ENCODE results near the gene CBX5. TPM values are rescaled to one million over a fixed set of nuclear protein-coding genes. Genes with fewer than 3 reads are reported as not detected.

The CBX5 gene
- total RNA-seq, 1 experiment from 2014 or later = 109 TPM

- ChIA-PET CTCF (interaction anchor here (0.6 to 3.5 kb wide), 41 partner anchors 10 to 1578 kb away, joined by 3 to 63 read pairs (median 4); partner anchors contain the start of gene COPZ1), POLR2A (interaction anchor here (0.6 to 1.3 kb wide), 9 partner anchors 9 to 110 kb away, joined by 3 to 13 read pairs (median 4); partner anchors contain the start of genes CBX5 and HNRNPA1)
- intact Hi-C loops (cut with micrococcal nuclease) = loop anchor here (1.0 kb wide), 2 partner anchors 27 to 73 kb away; no protein-coding TSS in a partner anchor
- Mint-ChIP-seq H3K27ac (ENCODE audit: low read depth, unreplicated experiment) (peak overlapping the region; percentile 69), H3K4me1 (ENCODE audit: insufficient read depth, unreplicated experiment) (no peaks in the 10 kb centered on the region), H3K36me3 (ENCODE audit: insufficient read depth, unreplicated experiment) (peaks cover 83% of the 10 kb centered on the region), H3K9me3 (ENCODE audit: unreplicated experiment) (no peaks in the 10 kb centered on the region), H3K27me3 (ENCODE audit: insufficient read depth, unreplicated experiment) (no peaks in the 10 kb centered on the region), H3K4me3 (ENCODE audit: unreplicated experiment) (no peak overlapping the region)
- BruUV-seq (replicated peaks) = TSS peak; percentile 13
- peak; percentile 58 for DNase-seq (ENCODE audit: unreplicated experiment)
- TF ChIP-seq CTCF (IDR thresholded peaks at IDR 0.05; ENCODE audit: unreplicated experiment) = peak; percentile 68
Observed at GRCh38 chr12:54251667-54252284, 28.1 kb downstream of the CBX5 start.

DNA sequence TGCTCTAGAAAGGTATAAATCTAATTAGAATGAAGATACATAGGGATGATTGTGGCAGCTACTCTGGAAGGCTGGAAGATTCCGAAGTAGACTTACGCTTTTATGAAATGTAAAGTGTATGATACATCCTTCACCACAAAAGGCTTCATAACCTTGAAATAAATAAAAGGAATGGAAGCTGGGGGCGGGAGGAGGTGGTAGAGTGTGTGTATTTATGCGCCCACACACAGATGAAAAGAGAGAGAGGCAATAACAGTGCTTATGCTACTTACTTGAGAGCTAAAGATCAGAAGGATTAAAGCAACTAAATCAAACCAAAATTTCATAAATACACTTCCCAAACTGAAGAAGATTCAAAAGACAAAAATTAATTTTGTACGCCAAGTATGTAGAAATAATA lies 30.4 kb downstream of the CBX5 start:
- TF ChIP-seq CTCF (IDR thresholded peaks at IDR 0.05; ENCODE audit: unreplicated experiment) = no peak
- Mint-ChIP-seq H3K4me3 (ENCODE audit: unreplicated experiment) (no peak overlapping the region), H3K36me3 (ENCODE audit: insufficient read depth, unreplicated experiment) (peaks cover 75% of the 10 kb centered on the region), H3K9me3 (ENCODE audit: unreplicated experiment) (no peaks in the 10 kb centered on the region), H3K27me3 (ENCODE audit: insufficient read depth, unreplicated experiment) (no peaks in the 10 kb centered on the region), H3K4me1 (ENCODE audit: insufficient read depth, unreplicated experiment) (no peaks in the 10 kb centered on the region), H3K27ac (ENCODE audit: low read depth, unreplicated experiment) (no peak overlapping the region)
- CTCF ChIA-PET = interaction anchor here (0.5 to 1.9 kb wide), 5 partner anchors 12 to 741 kb away, joined by 3 to 5 read pairs (median 3); partner anchors contain the start of gene COPZ1
- POLR2A ChIA-PET = interaction anchor here (0.8 kb wide), 1 partner anchor 31 kb away, joined by 3 read pairs; the partner anchor contains the start of genes CBX5 and HNRNPA1
- no TSS peak for BruUV-seq (replicated peaks)
- no peak for DNase-seq (ENCODE audit: unreplicated experiment)
- intact Hi-C loops (cut with micrococcal nuclease) = no loop called here

DNA sequence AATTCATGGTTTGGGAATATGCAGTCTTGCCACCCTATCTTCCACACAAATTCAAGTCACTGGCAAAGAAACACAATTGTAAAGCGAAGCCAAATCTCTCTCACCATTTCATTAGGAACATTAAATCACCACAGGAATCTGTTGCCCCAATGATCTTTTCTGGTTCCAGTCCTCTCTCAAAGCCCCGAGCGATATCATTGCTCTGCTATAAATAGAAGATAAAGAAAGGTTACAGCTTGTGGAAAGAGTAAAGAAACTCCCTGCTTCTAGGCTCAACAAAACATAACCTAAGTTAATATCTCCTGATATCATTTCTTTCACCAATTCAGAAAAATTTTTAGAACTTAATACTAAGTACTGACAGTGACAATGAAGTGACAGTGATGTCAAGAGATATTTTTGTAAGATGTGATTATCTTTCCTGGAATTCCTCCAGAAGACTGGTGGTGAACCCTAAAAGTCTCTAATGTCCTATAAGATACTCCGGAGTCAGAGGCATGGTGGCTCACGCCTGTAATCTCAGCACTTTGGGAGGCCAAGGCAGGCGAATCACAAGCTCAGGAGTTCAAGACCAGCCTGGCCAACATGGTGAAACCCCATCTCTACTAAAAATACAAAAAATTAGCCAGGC lies 33.8 kb downstream of the CBX5 start:
- no peak overlapping the region for H3K4me3 Mint-ChIP-seq (ENCODE audit: unreplicated experiment)
- H3K9me3 Mint-ChIP-seq (ENCODE audit: unreplicated experiment) = no peaks in the 10 kb centered on the region
- ChIA-PET POLR2A (interaction anchor here (0.6 to 1.8 kb wide), 2 partner anchors 13 to 35 kb away, joined by 3 to 6 read pairs; no protein-coding TSS in a partner anchor), CTCF (interaction anchor here (0.8 to 1.5 kb wide), 5 partner anchors 26 to 125 kb away, joined by 3 to 4 read pairs (median 3); no protein-coding TSS in a partner anchor)
- no peak for TF ChIP-seq CTCF (IDR thresholded peaks at IDR 0.05; ENCODE audit: unreplicated experiment)
- no peaks in the 10 kb centered on the region for H3K4me1 Mint-ChIP-seq (ENCODE audit: insufficient read depth, unreplicated experiment)
- no peaks in the 10 kb centered on the region for H3K27me3 Mint-ChIP-seq (ENCODE audit: insufficient read depth, unreplicated experiment)
- DNase-seq (ENCODE audit: unreplicated experiment) = no peak
- no TSS peak for BruUV-seq (replicated peaks)
- peaks cover 62% of the 10 kb centered on the region for H3K36me3 Mint-ChIP-seq (ENCODE audit: insufficient read depth, unreplicated experiment)
- H3K27ac Mint-ChIP-seq (ENCODE audit: low read depth, unreplicated experiment) = no peak overlapping the region
- intact Hi-C loops (cut with micrococcal nuclease) = no loop called here

DNA sequence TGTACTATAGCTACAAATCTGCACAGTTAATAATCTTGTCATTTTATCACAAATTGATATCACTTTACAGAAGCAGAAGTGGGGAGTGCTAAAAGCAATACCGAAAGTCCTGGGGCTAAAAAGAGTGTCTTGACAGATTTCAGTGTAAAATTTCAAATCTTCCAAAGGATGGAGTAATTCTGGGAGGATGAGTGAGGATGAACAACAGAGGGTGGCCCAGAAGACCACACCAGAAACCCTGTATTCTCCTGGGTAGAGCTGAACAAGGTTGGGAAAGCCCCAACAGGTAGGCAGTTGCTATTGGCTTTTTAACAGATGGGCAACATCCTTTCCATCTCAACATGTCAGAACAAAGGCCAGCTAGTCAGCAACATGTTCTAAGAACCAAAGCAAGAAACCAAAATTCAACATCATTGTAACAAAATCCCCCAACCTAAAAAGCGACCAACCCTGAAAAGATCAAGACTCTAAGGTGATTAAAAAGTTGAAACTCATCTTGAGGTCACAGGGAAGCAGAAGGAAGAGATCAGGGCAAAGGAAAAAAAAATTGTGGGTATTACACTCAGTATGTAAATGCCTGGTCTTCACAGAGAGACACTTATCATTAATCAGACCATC lies 38.8 kb downstream of the CBX5 start:
- no peak overlapping the region for H3K4me3 Mint-ChIP-seq (ENCODE audit: unreplicated experiment)
- no peak for DNase-seq (ENCODE audit: unreplicated experiment)
- ChIA-PET CTCF (interaction anchor here (0.6 to 6.0 kb wide), 14 partner anchors 11 to 954 kb away, joined by 3 to 63 read pairs (median 4); no protein-coding TSS in a partner anchor), POLR2A (interaction anchor here (0.6 to 2.7 kb wide), 9 partner anchors 10 to 212 kb away, joined by 3 to 9 read pairs (median 4); partner anchors contain the start of genes CBX5 and HNRNPA1)
- peaks cover 68% of the 10 kb centered on the region for H3K36me3 Mint-ChIP-seq (ENCODE audit: insufficient read depth, unreplicated experiment)
- no peaks in the 10 kb centered on the region for H3K27me3 Mint-ChIP-seq (ENCODE audit: insufficient read depth, unreplicated experiment)
- H3K4me1 Mint-ChIP-seq (ENCODE audit: insufficient read depth, unreplicated experiment) = no peaks in the 10 kb centered on the region
- no peak for TF ChIP-seq CTCF (IDR thresholded peaks at IDR 0.05; ENCODE audit: unreplicated experiment)
- H3K9me3 Mint-ChIP-seq (ENCODE audit: unreplicated experiment) = no peaks in the 10 kb centered on the region
- intact Hi-C loops (cut with micrococcal nuclease) = no loop called here
- H3K27ac Mint-ChIP-seq (ENCODE audit: low read depth, unreplicated experiment) = peak overlapping the region; percentile 25
- no TSS peak for BruUV-seq (replicated peaks)
